Measurements from ENCODE around the gene MET. TPM values are rescaled to one million over a fixed set of nuclear protein-coding genes. Genes with fewer than 3 reads are reported as not detected.
A peak's percentile ranks its signal among the peaks of the same experiment; 100 is the strongest.

Gene MET
- total RNA-seq, 1 donor from 2014 or later: 55.4 TPM

DNA sequence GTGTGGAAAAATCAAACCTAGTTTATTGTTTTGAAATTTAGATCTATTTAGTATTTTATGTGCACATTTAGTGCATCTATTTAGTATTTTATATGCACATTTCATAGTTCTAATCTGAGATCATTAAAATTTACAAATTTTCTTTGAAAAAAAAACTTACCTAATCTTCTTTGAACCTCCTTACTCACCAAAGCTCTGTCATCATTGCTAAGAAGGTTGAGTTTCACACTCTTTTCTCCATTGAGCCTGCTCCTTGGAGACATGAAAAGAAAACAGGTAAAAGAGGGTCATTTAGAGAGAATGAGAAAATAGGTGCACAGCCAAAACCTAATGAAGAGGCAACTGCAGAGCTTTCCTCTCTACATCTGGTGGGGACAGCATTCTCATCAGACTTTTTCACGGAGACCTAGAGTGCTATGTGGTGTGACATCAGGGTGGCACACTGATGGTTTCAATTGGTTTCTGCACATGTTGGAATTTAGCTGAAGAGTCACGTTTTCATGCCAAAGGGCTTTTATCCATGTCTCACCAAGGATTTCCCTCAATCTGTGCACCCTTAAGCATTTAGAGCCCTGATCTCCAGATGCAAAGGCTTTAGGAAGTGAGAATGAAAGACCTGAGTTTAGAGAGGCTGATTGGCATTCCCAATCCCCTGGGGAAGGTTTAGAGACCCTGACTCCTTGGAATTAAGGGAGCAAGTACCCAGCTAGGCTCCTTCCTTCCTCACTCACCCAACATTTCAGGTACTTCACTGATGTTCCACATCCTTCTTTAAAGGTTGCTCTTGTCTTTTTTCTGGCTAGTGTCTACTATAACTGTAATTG lies 101.1 kb downstream of the MET start:
- TF ChIP-seq, protein P1, sequence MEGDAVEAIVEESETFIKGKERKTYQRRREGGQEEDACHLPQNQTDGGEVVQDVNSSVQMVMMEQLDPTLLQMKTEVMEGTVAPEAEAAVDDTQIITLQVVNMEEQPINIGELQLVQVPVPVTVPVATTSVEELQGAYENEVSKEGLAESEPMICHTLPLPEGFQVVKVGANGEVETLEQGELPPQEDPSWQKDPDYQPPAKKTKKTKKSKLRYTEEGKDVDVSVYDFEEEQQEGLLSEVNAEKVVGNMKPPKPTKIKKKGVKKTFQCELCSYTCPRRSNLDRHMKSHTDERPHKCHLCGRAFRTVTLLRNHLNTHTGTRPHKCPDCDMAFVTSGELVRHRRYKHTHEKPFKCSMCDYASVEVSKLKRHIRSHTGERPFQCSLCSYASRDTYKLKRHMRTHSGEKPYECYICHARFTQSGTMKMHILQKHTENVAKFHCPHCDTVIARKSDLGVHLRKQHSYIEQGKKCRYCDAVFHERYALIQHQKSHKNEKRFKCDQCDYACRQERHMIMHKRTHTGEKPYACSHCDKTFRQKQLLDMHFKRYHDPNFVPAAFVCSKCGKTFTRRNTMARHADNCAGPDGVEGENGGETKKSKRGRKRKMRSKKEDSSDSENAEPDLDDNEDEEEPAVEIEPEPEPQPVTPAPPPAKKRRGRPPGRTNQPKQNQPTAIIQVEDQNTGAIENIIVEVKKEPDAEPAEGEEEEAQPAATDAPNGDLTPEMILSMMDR (IDR thresholded peaks at IDR 0.05): no peak
- peaks cover 4% of the 10 kb centered on the region for H3K9me3 Mint-ChIP-seq (ENCODE audit: unreplicated experiment)
- H3K4me3 Mint-ChIP-seq (ENCODE audit: unreplicated experiment): no peak overlapping the region
- H3K4me1 Mint-ChIP-seq (ENCODE audit: unreplicated experiment): peaks cover 51% of the 10 kb centered on the region
- DNase-seq (ENCODE audit: extremely low spot score, unreplicated experiment): no peak
- peaks cover 32% of the 10 kb centered on the region for H3K36me3 Mint-ChIP-seq (ENCODE audit: unreplicated experiment)
- no peaks in the 10 kb centered on the region for H3K27me3 Mint-ChIP-seq (ENCODE audit: unreplicated experiment)
- peak overlapping the region; percentile 40 for H3K27ac Mint-ChIP-seq (ENCODE audit: unreplicated experiment)

DNA sequence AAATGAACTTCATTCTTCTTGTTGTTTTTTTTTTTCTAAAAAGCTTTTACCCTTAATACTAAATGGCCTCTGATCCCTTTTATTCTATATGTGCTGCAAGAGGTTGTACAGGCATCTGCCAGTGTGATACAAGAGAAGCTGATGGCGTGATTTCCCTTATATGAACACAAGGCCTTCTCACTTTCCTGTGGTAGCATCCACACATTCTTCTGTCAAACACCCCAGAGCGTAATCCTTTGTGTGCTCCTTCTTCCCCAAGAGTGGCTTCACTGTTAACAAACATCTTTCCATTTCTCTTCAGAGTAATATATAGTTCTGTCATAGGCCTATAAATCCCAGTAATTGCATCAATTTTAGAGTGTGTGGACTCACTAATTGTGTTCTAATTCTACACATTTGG lies 104.0 kb downstream of the MET start:
- H3K27ac Mint-ChIP-seq (ENCODE audit: unreplicated experiment): peak overlapping the region; percentile 76
- H3K36me3 Mint-ChIP-seq (ENCODE audit: unreplicated experiment): peaks cover 30% of the 10 kb centered on the region
- peaks cover 4% of the 10 kb centered on the region for H3K9me3 Mint-ChIP-seq (ENCODE audit: unreplicated experiment)
- peaks cover 72% of the 10 kb centered on the region for H3K4me1 Mint-ChIP-seq (ENCODE audit: unreplicated experiment)
- DNase-seq (ENCODE audit: extremely low spot score, unreplicated experiment): no peak
- H3K27me3 Mint-ChIP-seq (ENCODE audit: unreplicated experiment): no peaks in the 10 kb centered on the region
- TF ChIP-seq, protein P1 (IDR thresholded peaks at IDR 0.05): no peak
- no peak overlapping the region for H3K4me3 Mint-ChIP-seq (ENCODE audit: unreplicated experiment)

DNA sequence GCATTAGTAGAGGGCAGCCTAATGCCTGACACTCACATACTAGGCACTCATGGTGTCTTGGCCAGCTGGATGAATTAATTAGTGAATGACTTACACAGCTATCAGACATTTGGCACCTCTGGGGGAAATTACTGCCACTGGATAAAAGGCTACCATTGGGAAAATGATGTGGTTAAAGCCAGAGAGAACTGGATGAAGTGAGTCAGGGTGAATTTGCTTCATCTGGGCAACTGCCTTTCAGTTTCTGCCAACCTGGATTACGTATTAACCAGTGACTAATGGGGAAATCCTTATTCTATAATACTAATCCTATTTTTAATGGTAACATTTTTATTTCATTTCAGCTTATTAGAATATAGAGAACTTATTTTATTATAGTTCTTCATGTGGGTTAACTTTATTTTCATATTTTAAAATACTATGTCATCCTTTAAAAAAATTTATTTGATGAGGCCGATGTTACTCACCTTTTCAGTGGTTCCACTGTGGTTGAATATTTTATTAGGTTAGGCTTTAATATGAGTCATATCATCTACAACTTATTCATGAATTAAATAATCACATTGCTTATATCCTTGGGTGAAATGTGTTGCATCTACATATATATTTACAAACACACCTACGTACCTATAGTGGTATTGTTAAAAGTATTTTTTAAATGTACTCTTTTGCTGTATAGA lies 104.8 kb downstream of the MET start:
- Mint-ChIP-seq H3K36me3 (ENCODE audit: unreplicated experiment) (peaks cover 31% of the 10 kb centered on the region), H3K27me3 (ENCODE audit: unreplicated experiment) (no peaks in the 10 kb centered on the region), H3K27ac (ENCODE audit: unreplicated experiment) (peak overlapping the region; percentile 76), H3K9me3 (ENCODE audit: unreplicated experiment) (peaks cover 4% of the 10 kb centered on the region), H3K4me1 (ENCODE audit: unreplicated experiment) (peaks cover 76% of the 10 kb centered on the region), H3K4me3 (ENCODE audit: unreplicated experiment) (no peak overlapping the region)
- TF ChIP-seq, protein P1 (IDR thresholded peaks at IDR 0.05): no peak
- no peak for DNase-seq (ENCODE audit: extremely low spot score, unreplicated experiment)

DNA sequence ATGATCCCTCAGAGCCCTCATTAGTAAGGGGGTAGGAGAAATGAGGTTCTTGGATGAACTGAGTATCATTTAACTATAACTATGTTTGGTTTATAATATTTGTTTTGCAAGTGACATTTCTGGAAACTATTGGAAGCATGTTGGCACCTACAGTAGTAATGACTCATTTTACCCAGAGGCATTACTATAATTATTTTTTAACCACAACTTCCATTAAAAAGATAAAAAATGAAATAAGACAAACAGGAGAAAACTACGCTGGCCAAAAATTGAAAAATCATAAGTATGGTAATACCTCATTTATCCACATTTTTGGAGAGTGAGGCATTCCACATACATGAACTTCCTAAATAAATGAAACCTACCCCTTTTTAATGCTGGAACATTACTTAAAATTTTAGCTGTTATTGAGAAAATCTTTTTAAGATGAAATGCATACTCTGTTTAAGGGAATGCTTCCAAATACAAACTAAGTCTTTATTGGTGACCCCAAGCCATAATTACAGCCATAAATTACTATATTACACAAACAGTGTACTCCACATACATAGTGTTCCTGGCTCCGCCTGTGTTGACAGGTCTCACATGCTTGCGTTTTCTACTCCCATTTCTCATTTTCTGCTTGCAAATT lies 105.8 kb downstream of the MET start:
- Mint-ChIP-seq H3K4me3 (ENCODE audit: unreplicated experiment) (no peak overlapping the region), H3K9me3 (ENCODE audit: unreplicated experiment) (peaks cover 4% of the 10 kb centered on the region), H3K27ac (ENCODE audit: unreplicated experiment) (peak overlapping the region; percentile 87), H3K4me1 (ENCODE audit: unreplicated experiment) (peaks cover 76% of the 10 kb centered on the region), H3K27me3 (ENCODE audit: unreplicated experiment) (no peaks in the 10 kb centered on the region), H3K36me3 (ENCODE audit: unreplicated experiment) (peaks cover 30% of the 10 kb centered on the region)
- no peak for DNase-seq (ENCODE audit: extremely low spot score, unreplicated experiment)
- TF ChIP-seq, protein P1 (IDR thresholded peaks at IDR 0.05): no peak

DNA sequence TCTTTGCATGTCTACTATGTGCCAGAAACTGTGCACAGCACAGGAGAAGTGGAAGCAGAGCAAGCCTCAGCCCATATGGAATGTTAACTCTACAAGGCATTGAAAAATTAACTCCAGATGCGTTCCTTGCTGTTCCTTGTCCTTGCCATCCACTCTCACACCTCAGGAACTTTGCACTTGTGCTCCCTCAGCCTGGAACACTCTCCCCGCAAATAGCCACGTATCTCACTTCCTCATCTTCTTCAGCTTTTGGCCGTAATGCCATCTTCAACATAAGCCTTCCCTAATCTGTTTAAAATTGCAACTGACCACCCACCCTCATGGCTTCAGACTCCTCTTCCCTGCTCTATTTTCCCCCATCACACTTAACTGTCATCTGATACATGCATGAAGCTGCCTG lies 107.2 kb downstream of the MET start:
- Mint-ChIP-seq H3K36me3 (ENCODE audit: unreplicated experiment) (peaks cover 24% of the 10 kb centered on the region), H3K9me3 (ENCODE audit: unreplicated experiment) (no peaks in the 10 kb centered on the region), H3K4me1 (ENCODE audit: unreplicated experiment) (peaks cover 73% of the 10 kb centered on the region), H3K27ac (ENCODE audit: unreplicated experiment) (no peak overlapping the region), H3K27me3 (ENCODE audit: unreplicated experiment) (no peaks in the 10 kb centered on the region), H3K4me3 (ENCODE audit: unreplicated experiment) (no peak overlapping the region)
- no peak for DNase-seq (ENCODE audit: extremely low spot score, unreplicated experiment)
- TF ChIP-seq, protein P1 (IDR thresholded peaks at IDR 0.05): no peak

Data from osteocyte (in vitro differentiated cells).